ENCODE measurements around the gene GPC5.
"Not testable (repeated sequence)": the region's sequence is repeated elsewhere in the genome, so short reads cannot be mapped to it uniquely, and the experiment has no call there.

The GPC5 gene

GRCh38 chr13:91398413-91399188 is at the start of gene GPC5:
Gene GPC5, plus strand, starts transcription at chr13:91398621.
- no peak for DNase-seq

DNA sequence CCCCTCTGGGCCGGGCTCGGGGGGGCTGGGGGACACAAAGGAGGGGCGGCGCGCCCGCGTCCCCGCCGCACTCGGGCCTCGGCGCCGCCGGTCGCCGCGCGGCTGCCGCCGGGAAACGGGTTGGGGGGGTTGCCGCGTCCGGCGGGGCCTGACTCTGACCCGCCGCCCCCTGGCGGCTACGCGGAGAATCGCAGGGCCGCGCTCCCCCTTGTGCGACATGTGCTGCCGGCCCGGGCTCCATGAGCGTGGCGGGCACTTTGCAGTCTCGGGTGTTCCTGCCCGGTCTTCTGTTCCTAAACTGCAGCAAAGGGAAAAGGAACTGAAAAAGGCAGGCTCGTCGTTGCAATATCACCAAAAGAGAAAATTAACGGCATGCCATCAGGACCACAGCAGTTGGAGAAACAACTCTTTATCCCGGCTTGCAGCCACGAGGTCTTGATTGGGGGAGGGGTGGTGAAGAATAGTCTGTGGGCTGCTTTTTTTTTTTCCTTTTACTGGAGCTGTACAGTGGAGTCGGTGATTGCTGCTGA is 49.5 kb upstream of the GPC5 start:
- no peak for DNase-seq

- DNase-seq, result no peak
These were observed 48.2 kb upstream of the GPC5 start for GRCh38 chr13:91349992-91350911.

GRCh38 chr13:91351123-91351522 is 47.3 kb upstream of the GPC5 start:
- DNase-seq, result no peak

DNA sequence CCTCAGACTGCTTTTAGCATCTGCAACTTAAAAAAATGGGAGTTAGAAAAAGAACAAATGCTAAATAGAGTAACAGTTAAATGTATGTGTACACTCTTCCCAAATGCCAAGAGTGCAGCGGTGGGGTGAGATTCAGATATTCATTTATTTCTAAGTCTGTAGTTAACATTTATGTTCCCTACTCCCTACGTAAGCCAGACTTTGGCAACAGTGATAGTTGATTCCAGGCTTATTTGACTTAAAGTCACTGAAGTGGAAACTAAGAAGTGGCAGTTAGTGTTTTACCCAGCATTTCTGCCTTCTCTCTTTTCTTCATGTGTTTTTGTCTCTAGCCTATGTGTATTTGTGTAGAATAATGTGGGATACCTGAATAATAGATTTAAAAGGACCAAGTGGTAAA is 46.4 kb upstream of the GPC5 start:
- no peak for DNase-seq

DNA sequence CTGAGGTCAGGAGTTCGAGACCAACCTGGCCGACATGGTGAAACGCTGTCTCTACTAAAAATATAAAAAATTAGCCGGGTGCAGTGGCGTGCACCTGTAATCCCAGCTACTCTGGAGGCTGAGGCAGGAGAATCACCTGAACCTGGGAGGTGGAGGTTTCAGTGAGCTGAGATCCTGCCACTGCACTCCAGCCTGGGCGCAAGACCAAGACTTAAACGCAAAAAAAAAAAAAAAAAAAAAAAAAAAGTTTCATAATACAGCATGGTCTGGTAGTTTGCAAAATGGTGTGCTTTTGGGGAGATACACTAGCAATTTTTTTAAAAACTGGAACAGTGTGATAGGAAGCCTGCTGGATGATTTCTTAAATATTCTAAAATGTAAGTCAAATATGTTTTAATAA is 45.5 kb upstream of the GPC5 start:
- not testable (repeated sequence) for DNase-seq

DNA sequence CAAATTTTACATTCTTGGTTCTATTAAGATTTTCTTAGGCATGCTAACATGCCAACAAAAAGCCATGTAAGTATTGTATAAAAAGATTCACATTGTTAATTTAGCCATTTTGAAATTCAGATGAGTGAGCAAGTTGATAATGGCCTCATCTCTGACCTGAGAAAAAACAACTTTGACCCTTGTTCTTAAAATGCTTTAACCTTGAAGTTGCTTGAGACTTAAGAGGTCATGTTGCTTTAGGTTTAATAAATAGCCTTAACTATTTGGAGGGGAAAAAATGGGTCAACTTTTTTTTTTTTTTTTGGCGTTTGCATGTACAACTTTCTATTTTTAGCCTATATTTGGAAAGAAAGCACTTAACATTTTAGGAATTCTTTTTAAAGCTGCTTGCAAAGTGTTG is 44.9 kb upstream of the GPC5 start:
- DNase-seq, result no peak

GRCh38 chr13:91355099-91355825 is 43.2 kb upstream of the GPC5 start:
- DNase-seq, result no peak

- no peak for DNase-seq
These were observed 42.4 kb upstream of the GPC5 start for GRCh38 chr13:91355826-91356710.

DNA sequence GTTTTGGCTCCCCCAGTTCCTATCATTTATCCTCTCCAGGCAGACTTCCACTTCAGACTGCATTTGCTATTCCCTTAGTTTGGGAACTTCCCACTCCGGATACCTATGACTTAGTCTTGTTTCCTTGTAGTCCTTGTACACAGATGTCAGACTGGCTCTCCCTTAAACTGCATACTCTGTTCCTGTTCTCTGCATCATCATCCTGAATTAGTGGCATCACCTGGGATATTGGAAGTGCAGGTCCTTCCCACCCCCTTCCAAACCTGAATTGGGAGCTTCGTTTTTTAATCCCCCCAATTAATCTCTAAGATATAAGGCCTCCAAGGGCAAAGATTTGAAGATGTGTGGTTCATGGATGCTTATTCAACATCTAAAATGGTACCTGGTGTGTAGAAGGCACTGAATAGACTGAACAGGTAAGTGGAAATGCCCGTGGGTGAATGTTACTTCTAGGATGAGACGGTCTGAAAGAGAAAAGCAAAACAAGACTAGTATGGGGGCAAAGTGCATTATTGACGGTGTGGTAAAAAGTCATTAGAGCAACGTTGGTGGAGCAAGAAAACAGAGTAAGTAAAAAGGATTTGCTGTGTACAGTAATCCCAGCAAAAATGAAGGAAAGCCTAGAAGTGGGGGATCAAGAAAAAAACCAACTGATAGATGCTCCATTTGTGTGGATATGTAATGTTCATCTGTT is 41.4 kb upstream of the GPC5 start:
- no peak for DNase-seq

DNA sequence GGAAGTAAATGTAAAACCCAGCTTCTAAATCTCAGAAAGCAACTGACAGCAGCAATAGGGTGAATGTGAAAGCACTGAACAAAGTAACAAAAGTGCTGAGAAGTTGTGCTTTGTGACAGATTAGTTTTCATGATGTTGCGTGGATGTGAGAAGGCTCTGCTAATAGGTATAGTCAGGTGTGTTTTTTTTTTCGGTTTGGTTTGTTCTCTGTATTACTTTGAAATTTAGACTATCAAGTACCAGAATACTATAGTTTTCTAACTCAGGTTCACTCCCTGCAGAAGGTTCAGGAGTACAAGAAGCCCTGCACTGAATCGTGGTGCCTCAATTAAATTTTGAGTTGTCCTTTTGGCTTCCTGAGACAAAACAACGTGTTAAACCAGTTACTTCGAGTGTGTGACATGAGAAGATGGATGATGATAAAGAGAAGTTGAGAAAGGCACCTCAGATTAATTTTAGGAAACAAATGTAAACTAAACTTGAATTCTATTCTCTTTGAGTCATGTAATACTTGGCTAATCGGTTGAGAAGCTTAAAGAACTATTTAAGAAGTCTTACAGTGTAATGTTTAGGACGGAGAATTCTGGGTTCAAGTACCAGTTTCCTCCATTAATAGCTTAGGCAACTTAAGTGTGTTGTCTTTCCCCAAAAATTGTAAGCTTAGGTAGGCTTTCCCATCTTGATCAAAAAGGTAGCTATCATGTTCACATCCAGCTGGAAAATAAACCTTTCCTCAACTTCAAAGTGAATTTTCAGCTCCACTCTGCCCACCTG is 40.6 kb upstream of the GPC5 start:
- no peak for DNase-seq

DNA sequence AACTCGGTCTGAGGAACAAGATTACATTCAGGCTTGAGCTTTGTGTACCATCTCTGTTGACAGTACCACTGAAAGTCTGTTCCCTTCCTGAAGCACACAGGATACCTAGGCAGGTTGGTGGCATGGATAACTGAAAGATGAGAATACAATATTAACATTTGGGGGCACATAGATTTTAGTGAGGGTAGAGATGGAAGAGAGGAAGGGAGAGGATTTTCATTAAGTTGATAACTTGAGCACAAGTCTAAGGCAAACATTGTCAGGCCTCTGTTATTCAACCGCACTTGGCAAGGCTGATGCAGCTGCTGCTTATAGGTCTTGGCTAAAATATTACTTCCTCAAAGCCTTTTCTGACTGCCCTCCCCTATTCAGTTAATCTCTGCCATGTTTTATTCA is 40.0 kb upstream of the GPC5 start:
- no peak for DNase-seq

- DNase-seq, result no peak
These were observed 39.3 kb upstream of the GPC5 start for GRCh38 chr13:91359111-91359510.

DNA sequence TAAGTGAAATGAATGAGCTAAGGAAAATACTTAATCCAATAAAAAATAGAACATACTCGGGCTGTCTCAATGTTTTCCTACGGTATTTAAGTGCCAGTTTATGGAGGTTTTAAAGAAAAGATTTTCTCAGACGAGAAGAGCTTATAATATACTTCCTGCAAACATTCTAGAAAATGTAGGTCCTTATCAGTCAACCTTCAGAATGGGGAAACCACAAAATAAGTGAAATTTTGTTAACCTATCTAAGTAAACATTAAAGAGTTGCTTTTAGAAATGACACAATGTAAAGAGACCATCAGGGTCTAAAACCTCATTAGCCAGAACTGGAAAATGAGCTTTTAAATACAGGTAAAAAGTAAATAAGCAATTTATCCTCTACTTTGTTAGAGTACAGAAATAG is 38.8 kb upstream of the GPC5 start:
- no peak for DNase-seq

DNA sequence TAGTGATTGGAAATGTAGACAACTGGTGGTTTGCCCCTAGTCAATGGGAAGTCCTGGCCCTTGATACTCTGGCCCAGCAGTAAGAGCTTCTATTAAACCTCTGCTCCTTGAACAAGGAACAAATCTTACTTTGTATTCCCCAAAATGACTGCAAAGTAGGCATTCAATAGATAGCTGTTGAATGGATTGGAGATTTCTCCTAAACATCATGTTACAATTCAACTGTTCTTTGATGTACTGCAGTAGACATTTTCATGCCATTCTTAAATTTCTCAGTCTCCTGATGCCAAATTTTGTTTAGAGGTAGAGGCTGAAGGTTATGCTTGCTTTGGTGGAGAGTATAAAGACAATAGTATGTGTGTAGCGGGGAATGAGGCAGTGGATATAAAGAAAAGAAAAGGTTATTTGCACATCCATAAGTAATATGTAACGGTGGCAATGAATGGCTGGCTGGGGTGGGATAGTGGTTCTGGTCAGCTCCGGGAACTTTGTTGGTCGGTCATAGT is 38.1 kb upstream of the GPC5 start:
- no peak for DNase-seq

DNA sequence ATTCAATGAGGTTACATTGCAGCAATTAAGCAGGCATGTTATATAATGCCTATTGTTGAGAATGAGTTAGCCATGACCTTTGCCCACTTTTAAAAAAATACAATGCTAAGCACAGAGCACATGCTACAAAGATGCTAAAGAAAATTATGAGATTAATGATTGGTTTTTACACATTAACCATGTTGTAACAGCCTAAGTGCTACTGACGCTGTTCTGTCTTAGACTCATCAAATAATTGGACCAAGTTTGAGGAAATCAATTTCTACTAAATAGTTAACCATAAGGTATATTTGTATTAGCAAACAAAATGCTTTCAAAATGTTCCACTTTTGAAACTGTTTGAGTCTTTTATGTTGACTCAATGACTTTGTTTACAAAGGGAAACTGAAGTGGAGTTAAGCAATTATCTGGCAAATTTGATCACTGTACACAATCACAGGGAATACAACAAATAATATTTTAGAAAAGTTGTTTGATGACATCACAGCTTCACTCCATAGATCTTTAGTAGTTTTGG is 36.6 kb upstream of the GPC5 start:
- no peak for DNase-seq

DNA sequence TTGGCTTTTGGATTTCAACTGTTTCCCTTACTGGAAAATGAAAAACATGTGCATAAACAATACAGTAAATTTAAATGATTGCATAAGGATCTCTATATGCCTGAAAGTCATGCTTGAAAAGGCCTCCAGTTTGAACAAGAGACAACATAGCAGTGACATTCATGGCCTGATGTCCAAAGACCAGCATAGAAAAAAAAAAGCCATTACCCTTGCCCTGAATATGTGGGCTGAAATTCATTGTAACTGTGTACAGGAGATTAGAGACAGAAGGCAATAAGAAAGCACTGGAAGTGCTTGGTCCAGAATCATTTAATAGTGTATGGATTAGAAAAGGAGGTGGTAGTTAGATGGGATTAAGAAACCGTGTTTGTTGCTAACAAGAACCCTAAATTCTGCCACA is 35.5 kb upstream of the GPC5 start:
- no peak for DNase-seq

DNA sequence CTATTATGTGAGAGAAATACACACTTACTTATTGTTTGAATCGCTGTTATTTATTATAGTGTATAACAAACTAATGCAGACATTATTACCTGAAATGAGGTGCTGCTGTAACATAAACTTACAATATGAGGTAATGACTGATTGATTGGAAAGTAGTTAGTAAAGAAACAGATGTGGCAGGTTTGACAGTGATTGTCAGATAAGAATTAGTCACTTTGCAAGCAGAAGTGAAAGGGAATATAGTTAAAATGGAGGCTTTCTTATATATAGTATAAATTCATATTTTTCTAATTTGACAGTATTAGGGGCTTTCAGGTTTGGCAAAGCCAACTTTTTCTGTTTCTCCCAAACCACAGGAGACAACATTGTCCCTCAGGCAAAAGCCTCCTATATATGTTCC is 30.3 kb upstream of the GPC5 start:
- no peak for DNase-seq

DNA sequence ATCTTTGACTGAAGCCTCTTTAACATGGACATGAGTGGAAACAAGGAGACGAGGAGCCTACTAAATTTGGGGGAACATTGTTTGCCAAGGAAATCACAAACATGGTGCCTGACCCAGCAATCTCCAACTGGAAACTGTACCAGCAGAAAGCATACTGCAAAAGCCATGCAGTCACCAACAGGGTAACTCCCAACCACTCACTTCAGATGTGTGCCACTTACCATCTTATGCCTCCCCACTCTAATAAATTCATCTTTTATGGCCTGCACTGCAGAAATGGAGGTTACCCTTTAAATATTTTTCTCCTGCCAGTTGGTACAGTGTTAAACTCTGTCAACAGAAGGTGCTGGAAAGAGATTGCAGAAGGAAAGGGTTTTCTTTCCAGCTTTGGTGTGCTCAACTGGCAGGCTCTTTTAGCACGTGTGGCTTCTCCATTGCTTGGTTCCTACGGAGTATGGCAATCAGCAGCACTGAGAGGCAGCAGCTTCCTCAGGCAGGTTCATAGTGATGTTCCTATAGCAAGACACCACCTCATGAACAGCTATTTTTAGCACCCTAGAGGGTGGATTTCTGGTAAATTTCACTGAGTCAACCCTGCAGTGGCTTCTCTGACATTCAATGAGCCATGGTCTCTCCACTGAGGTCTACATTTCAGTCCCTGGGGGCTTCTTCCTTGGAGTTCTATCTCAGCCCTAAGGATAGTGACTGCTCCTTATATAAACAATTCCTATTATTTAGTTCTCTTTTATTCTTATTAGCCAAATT is 29.6 kb upstream of the GPC5 start:
- no peak for DNase-seq

DNA sequence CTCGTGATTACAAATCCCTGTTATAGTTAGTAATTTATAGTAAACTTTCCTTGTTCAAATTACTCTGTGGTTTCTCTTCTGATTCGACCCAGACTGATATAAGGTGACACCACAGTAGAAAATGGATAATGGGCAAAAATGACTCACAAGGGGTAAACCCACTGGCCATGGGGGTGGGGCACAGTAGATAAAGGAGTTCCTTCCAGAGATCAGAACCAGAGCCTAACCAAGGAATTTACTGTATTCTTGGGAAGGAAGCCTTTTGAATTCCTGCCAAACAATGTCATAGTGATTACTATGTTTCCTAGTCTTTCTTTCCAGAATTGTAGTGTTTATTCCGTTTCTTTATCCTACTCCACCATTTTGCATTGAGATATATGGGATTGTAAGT is 29.0 kb upstream of the GPC5 start:
- no peak for DNase-seq
